Iris pigment epithelial cell (primary cell): ENCODE measurements around the gene SGMS1.
A peak's percentile ranks its signal among the peaks of the same experiment; 100 is the strongest.
"Not testable (repeated sequence)": the region's sequence is repeated elsewhere in the genome, so short reads cannot be mapped to it uniquely, and the experiment has no call there.

Experiments
- DNase-seq: peaks from one replicate; pipeline ENCODE4 v3.0.0-alpha.2; 2011; ENCODE audit warnings: low read depth

The SGMS1 gene

DNA sequence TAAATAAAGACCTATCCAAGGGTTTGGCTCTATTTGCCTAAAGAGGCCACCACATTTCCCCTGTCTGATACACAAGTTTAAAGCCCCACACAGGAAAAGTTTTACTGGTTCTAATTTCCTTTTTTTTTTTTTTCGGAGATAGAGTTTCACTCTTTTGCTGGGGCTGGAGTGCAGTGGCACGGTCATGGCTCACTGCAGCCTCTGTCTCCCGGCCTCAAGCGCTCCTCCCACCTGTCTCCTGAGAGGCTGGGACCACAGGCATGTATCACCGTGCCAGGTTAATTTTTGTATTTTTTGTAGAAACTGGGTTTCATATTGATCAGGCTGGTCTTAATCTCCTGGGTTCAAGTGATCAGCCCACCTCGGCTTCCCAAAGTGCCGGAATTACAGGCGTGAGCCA is 319.1 kb downstream of the SGMS1 start:
- DNase-seq = no peak

DNA sequence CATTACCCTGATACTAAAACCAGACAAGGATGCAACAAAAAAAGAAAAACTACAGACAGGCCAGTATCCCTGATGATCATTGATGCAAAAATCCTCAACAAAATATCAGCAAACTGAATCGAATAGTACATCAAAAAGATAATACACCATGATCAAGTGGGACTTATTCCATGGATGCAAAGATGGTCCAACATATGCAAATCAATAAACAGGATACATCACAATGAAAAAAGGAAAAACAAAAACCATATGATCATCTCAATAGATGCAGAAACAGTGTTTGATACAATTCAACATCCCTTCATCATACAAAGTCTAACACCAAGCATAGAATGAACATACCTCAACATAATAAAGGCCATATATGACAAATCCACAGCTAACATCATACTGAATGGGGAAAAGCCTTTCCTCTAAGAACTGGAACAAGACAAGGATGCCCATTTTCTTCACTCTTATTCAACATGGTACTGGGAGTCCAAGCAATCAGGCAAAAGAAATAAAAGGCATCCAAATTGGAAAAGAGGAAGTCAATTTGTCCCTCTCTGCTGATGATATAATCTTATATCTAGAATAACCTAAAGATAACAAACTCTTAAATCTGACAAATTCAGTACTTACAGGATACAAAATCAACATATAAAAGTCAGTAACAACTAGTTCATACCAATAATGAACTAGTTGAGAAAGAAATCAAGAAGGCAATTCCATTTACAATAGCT is 323.6 kb downstream of the SGMS1 start:
- no peak for DNase-seq

- no peak for DNase-seq
Measured at GRCh38 chr10:50295367-50295766, 328.4 kb downstream of the SGMS1 start.

GRCh38 chr10:50294582-50294981 is 329.2 kb downstream of the SGMS1 start:
- no peak for DNase-seq

- no peak for DNase-seq
Measured at GRCh38 chr10:50293513-50294313, 330.0 kb downstream of the SGMS1 start.

DNA sequence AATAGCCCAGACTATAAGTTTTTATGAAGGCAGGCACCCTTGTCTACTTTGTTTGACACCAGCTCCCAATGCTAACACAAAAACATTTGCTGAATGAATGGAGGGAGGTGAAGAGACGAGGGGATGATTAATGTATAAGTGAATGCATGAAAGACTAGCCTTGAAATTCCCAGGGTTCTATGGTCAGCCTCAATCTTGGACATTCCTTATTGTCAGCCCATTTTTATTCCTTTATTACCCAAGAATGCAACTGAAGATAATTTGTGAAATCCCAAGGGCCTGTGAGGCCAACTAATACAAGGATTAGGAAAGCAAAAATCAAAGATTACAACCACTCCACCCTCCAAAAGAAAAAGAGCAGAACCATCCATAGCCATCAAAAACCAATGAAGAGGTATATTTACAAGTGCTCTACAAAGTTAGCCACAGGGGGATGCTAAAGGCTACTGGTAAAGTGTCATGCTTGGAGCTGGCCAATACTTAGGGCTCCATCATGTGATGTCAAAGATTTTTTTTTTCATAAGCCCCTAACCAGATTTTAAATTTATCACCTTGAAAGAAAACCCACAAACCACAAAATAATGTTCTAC is 332.4 kb downstream of the SGMS1 start:
- peak; percentile 34 for DNase-seq

- no peak for DNase-seq
Measured at GRCh38 chr10:50289196-50289595, 334.6 kb downstream of the SGMS1 start.

DNA sequence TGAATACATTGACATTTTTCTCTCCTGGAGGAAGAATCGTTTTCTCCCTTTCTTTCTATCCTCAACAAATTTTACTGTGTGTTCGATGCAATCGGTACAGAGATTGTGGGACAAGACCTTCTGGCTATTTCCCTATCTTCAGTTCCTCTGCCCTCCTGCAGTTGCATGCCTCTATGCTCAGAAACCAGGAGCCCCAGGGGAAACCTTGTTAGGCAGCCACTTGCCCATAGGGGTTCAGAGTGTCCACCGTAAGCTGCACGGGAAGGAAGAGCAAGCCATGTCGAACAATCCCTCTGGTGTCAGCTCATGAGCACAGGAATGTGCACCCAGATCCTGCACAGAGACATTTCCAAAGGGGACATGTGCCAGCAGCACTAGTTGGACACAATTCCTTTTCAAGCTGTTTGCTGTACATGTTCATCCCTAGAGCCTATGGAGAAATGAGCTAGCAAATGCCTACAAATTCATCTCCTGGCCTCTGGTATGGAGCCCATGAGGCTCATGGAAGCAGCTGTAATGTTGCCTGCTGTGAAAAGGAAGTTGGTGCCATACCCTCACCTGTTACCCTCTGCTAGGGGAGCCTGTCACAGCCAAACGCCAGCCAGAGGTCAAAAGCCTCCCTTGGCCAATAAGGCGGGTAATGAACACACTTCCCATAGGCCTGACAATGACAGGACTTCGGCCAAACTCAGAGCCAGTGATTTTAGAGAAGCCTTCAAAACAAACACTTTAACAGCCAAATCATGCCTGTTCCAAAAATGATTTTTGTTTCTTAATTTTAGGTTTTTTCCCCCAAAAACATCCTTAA is 336.6 kb downstream of the SGMS1 start:
- DNase-seq = no peak

DNA sequence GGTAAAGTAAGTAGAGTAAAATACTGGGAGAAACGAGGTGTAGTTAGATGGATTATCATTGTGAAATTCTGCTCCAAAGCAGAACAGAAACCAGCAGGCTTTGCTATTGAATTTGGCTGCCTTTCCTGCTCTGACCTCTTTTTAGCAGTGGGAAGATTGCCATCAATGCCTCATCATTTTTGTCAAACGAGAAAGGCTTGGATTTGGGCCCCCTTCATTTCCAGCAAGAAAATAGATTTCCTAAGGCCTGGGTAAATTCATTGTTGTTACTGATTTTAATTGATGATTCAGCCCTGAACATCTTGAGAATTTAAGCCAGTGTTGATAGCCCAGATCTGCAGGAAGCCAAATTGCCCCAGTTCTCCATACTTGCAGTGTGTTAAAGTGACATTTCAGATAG is 337.2 kb downstream of the SGMS1 start:
- peak; percentile 14 for DNase-seq

GRCh38 chr10:50281967-50282522 is 341.7 kb downstream of the SGMS1 start:
- DNase-seq = no peak

- DNase-seq = no peak
Measured at GRCh38 chr10:50281210-50281966, 342.4 kb downstream of the SGMS1 start.

DNA sequence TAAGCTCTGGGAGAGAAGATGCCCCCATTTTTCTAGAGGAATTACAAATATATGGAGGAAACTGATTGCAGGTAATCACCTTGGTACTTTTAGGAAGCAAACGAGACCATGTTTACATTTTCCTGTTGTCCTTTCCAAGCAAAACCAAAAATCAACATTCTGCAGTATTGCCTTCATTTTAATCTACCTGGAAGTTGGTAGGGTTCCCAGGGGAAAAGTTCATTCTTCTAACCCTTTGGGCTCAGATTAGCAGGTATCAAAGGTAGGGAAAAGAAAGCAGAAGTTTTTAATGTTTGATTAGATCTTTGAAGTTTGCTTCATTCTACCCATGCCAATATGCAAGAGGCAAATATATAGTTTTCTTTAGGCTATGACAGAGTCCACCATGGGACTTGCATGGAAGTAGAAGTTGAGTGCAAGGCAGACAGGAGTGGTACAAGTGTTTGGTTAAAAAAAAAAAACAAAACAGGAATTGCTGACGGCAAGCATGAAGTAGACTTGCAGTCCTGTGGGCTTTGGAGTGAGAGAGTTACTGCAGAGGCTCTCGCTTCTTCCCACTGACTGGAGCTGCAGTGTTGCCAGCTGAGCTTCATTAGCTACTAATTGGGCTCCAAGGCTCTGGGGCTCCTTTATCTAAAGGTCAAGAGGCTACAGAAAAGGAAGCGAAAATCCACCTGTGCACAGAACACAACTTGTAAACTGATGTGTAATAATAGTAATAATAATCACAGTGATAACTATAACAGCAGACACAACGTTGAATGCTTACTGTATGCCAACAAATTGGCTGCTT is 343.5 kb downstream of the SGMS1 start:
- DNase-seq = no peak

- no peak for DNase-seq
Measured at GRCh38 chr10:50279489-50279888, 344.3 kb downstream of the SGMS1 start.

DNA sequence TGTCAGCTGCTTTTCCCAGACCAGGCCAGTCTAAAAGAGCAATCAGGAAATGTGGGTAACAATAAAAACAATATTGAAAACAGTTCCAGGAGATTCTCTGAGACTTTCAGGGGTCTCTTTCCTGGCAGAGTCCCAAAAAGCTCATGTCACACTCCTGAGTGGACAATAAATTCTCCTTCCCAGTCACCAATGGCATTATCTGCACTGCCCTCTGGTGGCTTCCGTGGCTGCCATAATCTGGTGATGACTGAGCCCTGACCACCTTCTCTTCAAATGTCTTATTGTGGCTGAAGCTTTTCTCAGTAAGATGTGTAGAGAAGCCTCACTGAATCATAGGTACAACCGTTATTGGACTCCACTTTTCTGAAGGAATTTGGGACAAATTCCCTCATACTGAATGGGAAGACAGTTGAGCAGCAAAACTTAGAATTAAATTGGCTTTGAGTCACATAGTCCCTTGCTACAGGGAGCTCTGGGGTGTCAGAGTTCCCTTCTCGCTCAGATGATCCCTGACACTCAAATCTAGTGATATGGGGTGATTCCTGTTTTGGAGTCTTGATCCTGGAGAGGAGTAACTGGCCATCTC is 348.0 kb downstream of the SGMS1 start:
- DNase-seq = peak; percentile 18

DNA sequence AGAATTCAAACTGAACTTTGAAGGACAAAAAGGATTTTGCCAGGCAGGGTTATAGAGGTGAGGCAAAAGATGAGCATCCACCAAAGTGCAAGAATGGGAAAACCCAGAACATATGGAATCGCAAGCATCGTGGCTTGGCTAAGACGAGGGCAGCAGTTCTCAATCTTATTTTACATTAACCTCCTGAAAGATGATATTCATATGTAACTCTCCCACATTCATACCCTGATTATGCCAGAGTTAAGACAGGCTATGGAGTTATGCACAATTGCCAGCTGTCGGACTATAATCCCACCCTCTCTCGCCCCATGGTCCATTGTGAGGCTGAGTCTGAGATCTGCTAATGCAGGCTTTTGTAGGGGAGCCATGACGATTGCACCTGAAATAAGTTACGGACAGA is 351.2 kb downstream of the SGMS1 start:
- DNase-seq = no peak

GRCh38 chr10:50271564-50272250 is 352.0 kb downstream of the SGMS1 start:
- no peak for DNase-seq

DNA sequence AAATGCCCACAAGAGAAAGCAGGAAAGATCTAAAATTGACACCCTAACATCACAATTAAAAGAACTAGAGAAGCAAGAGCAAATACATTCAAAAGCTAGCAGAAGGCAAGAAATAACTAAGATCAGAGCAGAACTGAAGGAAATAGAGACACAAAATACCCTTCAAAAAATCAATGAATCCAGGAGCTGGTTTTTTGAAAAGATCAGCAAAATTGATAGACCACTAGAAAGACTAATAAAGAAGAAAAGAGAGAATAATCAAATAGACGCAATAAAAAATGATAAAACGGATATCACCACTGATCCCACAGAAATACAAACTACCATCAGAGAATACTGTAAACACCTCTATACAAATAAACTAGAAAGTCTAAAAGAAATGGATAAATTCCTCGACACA is 355.9 kb downstream of the SGMS1 start:
- DNase-seq = not testable (repeated sequence)

GRCh38 chr10:50262625-50263024 is 361.1 kb downstream of the SGMS1 start:
- DNase-seq = not testable (repeated sequence)

DNA sequence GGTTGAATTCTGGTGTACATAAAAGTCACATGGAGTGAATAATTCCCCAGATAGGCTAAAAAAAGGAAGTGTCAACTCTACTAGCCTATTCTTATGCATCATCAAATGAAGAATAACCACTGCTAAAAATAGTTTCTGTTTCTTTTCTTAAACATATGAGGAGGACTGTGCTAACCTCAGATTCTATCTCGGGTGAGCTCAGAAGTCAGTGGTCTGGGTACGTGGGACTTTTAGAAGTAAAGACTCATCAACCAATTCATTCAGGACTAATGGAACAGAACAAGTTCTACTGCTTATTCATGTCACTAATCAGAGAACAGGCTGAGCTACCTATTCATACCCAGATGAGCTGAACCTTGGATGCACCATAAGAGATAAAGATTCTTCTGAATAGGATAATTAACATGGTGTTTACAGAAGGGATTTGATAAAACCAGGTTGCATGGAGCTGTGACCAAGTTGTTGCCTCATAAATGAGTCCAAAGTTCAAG is 362.9 kb downstream of the SGMS1 start:
- no peak for DNase-seq
